ENCODE results near the gene RNF227.

The RNF227 gene

DNA sequence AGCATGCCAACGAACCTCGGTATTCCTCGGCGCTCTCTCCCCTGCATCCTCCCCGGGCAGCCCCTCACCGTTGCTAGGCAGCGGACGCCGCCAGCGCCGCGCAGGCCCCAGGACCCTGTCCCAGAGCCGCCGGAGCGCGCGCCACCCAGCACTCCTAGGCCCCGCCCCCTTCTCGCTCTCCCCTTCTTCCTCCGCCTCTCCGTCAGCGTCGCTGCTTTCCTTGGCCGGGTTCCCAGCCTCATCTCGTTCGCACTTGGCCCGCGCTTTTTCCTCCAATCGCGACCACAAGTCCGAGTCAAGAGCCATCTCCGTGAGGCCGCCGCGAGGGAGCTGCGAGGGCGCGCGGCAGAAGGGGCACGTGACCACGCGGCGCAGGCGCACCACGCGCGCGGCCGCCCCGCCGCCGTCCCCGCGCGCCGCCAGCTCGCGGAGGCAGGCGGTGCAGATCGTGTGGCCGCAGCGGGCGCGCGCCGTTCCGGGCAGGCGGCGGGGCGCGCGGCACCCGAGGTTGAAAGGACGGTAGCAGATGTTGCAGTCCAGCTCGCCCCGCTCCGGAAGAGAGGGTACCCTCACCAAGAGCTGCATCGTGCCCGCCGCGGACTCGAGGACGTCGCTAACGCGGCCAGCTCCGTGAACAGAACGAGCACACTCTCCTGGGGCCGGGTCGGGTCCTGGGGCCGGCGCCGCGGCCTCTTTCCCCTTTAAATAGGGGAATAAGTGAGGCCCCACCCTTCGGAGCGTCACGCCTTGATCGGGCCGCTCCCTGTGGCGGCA is at the start of gene RNF227:
Gene RNF227 (minus strand): TSS at position 679 of the 774 bp plus-strand sequence. CDS start 94 bp downstream, at position 585.
- DNase-seq, result peak; percentile 94
- Histone ChIP-seq H3K27me3 (ENCODE audit: insufficient read depth, low read depth, severe bottlenecking) (no peaks in the 10 kb centered on the region), H3K4me3 (ENCODE audit: low read depth, low read length) (peak within 1 kb of the TSS; percentile 72), H3K36me3 (peaks cover 12% of the 10 kb centered on the region), H3K9me3 (ENCODE audit: severe bottlenecking) (no peaks in the 10 kb centered on the region), H3K27ac (peak within 1 kb of the TSS; percentile 91)
- TF ChIP-seq, protein P1, sequence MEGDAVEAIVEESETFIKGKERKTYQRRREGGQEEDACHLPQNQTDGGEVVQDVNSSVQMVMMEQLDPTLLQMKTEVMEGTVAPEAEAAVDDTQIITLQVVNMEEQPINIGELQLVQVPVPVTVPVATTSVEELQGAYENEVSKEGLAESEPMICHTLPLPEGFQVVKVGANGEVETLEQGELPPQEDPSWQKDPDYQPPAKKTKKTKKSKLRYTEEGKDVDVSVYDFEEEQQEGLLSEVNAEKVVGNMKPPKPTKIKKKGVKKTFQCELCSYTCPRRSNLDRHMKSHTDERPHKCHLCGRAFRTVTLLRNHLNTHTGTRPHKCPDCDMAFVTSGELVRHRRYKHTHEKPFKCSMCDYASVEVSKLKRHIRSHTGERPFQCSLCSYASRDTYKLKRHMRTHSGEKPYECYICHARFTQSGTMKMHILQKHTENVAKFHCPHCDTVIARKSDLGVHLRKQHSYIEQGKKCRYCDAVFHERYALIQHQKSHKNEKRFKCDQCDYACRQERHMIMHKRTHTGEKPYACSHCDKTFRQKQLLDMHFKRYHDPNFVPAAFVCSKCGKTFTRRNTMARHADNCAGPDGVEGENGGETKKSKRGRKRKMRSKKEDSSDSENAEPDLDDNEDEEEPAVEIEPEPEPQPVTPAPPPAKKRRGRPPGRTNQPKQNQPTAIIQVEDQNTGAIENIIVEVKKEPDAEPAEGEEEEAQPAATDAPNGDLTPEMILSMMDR (IDR thresholded peaks at IDR 0.05; ENCODE audit: low read depth, low read length), result no peak

DNA sequence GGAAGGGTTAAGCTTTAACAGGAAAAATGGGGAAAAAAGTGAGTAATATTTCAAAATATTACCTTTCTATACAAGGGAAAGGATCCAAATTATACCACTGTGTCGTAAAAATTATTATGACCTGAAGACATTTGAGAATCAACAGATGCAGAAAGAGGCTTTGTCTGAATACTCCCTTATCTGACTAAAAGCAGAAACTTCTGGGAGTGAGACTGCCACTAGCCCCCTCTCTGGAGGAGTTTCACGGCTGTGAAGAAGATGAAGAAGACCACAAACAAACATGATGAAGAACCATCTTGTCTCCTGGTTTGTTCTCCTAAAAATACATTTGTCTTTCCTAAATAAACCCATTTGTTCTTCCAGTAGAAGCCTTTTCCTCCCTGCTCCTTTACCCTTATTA is 45.3 kb upstream of the RNF227 start:
- H3K36me3 ChIP-seq, result no peaks in the 10 kb centered on the region
- DNase-seq, result no peak
- no peaks in the 10 kb centered on the region for H3K9me3 ChIP-seq (ENCODE audit: severe bottlenecking)
- TF ChIP-seq, protein P1 (IDR thresholded peaks at IDR 0.05; ENCODE audit: low read depth, low read length), result no peak
- no peaks in the 10 kb centered on the region for H3K27me3 ChIP-seq (ENCODE audit: insufficient read depth, low read depth, severe bottlenecking)
- no peak overlapping the region for H3K4me3 ChIP-seq (ENCODE audit: low read depth, low read length)
- H3K27ac ChIP-seq, result no peak overlapping the region

DNA sequence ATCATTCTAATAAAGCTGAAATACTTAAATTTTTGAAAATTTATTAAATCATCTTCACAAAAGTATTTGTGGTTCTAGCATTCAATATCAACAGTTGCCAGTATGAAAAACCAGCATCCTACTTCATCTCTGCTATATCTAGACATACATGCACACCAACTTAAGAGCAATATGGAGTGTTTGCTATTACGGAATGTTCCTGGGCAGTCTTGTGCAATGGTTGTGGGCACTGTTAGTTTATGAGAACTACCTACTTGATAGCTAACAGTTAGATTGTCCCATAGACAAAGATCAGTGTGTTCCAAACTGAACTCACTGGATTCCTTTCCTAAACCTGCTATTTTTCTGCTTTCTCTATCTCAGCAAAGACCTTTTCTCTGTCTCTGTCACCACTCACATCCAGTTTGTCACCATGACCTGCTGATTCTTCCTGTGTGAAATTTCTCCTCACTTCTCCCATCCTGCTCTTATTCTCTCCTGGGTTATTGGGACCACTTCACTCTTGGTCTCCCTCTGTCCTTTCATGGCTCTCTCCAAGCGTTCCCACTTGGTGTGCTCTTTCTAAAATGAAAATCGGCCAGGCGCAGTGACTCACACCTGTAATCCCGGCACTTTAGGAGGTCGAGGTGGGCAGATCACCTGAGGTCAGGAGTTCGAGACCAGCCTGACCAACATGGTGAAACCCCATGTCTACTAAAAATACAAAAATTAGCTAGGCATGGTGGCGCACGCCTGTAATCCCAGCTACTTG is 43.6 kb upstream of the RNF227 start:
- H3K27ac ChIP-seq, result no peak overlapping the region
- no peaks in the 10 kb centered on the region for H3K36me3 ChIP-seq
- H3K4me3 ChIP-seq (ENCODE audit: low read depth, low read length), result no peak overlapping the region
- TF ChIP-seq, protein P1 (IDR thresholded peaks at IDR 0.05; ENCODE audit: low read depth, low read length), result no peak
- DNase-seq, result no peak
- no peaks in the 10 kb centered on the region for H3K9me3 ChIP-seq (ENCODE audit: severe bottlenecking)
- H3K27me3 ChIP-seq (ENCODE audit: insufficient read depth, low read depth, severe bottlenecking), result no peaks in the 10 kb centered on the region

DNA sequence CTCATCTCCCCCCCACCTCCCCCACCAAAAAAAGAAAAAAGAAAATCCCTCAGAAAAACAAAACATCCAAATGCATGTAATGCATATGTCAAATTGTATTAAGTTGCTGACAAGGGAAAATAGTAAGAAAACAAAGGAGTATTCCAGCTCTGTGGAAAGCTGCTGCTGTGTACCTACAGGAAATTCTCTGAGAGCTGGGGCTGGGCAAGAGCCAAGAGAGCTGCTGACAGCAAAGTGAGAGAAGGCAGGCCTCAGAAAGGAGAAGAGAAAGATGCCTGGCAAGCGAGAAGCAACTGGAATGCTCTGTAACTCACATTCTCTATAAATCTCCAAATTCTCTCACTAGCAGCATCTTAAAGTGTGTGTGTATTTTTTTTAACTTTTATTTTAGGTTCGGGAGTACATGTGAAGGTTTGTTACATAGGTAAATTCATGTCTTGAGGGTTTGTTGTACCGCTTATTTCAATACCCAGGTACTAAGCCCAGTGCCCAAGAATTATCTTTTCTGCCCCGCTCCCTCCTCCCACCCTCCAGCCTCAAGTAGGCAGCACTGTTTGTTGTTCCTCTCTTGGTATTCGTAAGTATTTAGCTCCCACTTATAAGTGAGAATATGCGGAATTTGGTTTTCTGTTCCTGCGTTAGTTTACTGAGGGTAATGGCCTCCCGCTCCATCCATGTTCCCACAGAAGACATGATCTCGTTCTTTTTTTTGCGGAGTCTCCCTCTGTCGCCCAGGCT is 40.3 kb upstream of the RNF227 start:
- H3K27ac ChIP-seq, result no peak overlapping the region

More for the DNA sequence above, 40.3 kb upstream of the RNF227 start:
- H3K36me3 ChIP-seq, result no peaks in the 10 kb centered on the region
- no peak for DNase-seq
- H3K9me3 ChIP-seq (ENCODE audit: severe bottlenecking), result no peaks in the 10 kb centered on the region
- H3K4me3 ChIP-seq (ENCODE audit: low read depth, low read length), result no peak overlapping the region
- TF ChIP-seq, protein P1 (IDR thresholded peaks at IDR 0.05; ENCODE audit: low read depth, low read length), result no peak
- no peaks in the 10 kb centered on the region for H3K27me3 ChIP-seq (ENCODE audit: insufficient read depth, low read depth, severe bottlenecking)

Data from WERI-Rb-1 (cell line).